Measurements from ENCODE around the gene CHCHD4. TPM values are rescaled to one million over a fixed set of nuclear protein-coding genes. Genes with fewer than 3 reads are reported as not detected.

CHCHD4 gene
- total and polyA plus RNA-seq, 2 of the 13 experiments (the other 11 are each of a cell fraction or from before 2014, with no cell fraction given), result 15.8 to 24.1 TPM

- no peak for TF ChIP-seq ZNF432 (CRISPR knock-in tag; IDR thresholded peaks at IDR 0.05; ENCODE audit: borderline replicate concordance)
- TF ChIP-seq TCF7L2 (IDR thresholded peaks at IDR 0.05; ENCODE audit: low read depth, low read length), result no peak
Observed at GRCh38 chr3:14118400-14119381, 6.0 kb downstream of the CHCHD4 start (continued).

GRCh38 chr3:14117468-14118399, 6.9 kb downstream of the CHCHD4 start:
- in situ Hi-C loops (cut with HindIII; ENCODE audit: extremely low pct_ligation_motif_present, low pct_unique_long_range_greater_than_20kb), result loop anchor here (5.0 kb wide), 1 partner anchor 220 kb away; no protein-coding TSS in a partner anchor
- Histone ChIP-seq H3K4me3 (replicated peaks in 1 of 3; ENCODE audit: insufficient read depth in 1 of 3, low read depth in 2 of 3, low read length in 3 of 3) (peak overlapping the region in 1 of 3 experiments; percentile 47; a peak in 2 of 6 replicates), H3K27me3 (ENCODE audit: control insufficient read depth in 1 of 2, insufficient read depth in 2 of 2, low read length in 2 of 2) (no peaks in the 10 kb centered on the region), H3K27ac (ENCODE audit: extremely low read length, insufficient read depth, low read length) (peak overlapping the region; percentile 81), H3K4me2 (ENCODE audit: low read depth, low read length) (peak overlapping the region; percentile 71), H3K9ac (ENCODE audit: insufficient read depth, low read depth, low read length) (peak overlapping the region; percentile 57; the same call in 1 of the 2 replicates), H2AFZ (ENCODE audit: low read length) (no peak overlapping the region), H3K36me3 (replicated peaks in 1 of 2; ENCODE audit: control insufficient read depth in 1 of 2, insufficient read depth in 2 of 2, low read length in 2 of 2) (peaks cover 11 to 36% of the 10 kb centered on the region in 2 experiments), H3K79me2 (ENCODE audit: insufficient read depth, low read length) (peaks cover 16% of the 10 kb centered on the region), H4K20me1 (ENCODE audit: insufficient read depth, low read length) (no peaks in the 10 kb centered on the region), H3K9me3 (ENCODE audit: low read length) (no peaks in the 10 kb centered on the region), H3K4me1 (ENCODE audit: insufficient read depth, low read length) (peaks cover 71% of the 10 kb centered on the region)
- ChIA-PET POLR2A (interaction anchor here (1.9 to 3.3 kb wide), 2 partner anchors 26 to 60 kb away, joined by 5 to 21 read pairs; partner anchors contain the start of genes LSM3 and XPC), CTCF (ENCODE audit: low intra/inter-chr PET ratio, low total read pairs) (no interaction called here)
- FAIRE-seq, result no peak
- WGBS (ENCODE audit: low lambda C conversion rate), result 70% methylated on average over 10 of the region's 10 CpGs
- BruUV-seq (replicated peaks), result no TSS peak
- DNase-seq (ENCODE audit: low spot score), result no peak
- intact Hi-C loops (cut with micrococcal nuclease; ENCODE audit: unreplicated experiment), result loop anchor here (1.0 to 2.0 kb wide), 2 partner anchors 61 to 222 kb away; partner anchors contain the start of genes LSM3 and XPC
- no peak for ATAC-seq
- TF ChIP-seq ZNF510 (CRISPR knock-in tag; IDR thresholded peaks at IDR 0.05; ENCODE audit: low read depth) (no peak), KAT2B (IDR thresholded peaks at IDR 0.05; ENCODE audit: borderline replicate concordance, low read depth, low read length) (no peak), TRIM22 (IDR thresholded peaks at IDR 0.05) (no peak), ESRRA (CRISPR knock-in tag; IDR thresholded peaks at IDR 0.05; ENCODE audit: low read depth) (no peak), EZH2 (conservative IDR thresholded peaks at IDR 0.05; ENCODE audit: low read depth, low read length) (no peak), GLI4 (CRISPR knock-in tag; IDR thresholded peaks at IDR 0.05; ENCODE audit: borderline replicate concordance) (no peak), MXI1 (IDR thresholded peaks at IDR 0.05; ENCODE audit: borderline replicate concordance, low read depth, low read length) (no peak), FIP1L1 (IDR thresholded peaks at IDR 0.05; ENCODE audit: borderline replicate concordance, insufficient read depth, low read depth, low read length) (no peak), ZNF800 (CRISPR knock-in tag; IDR thresholded peaks at IDR 0.05) (no peak), KMT2B (CRISPR knock-in tag; IDR thresholded peaks at IDR 0.05) (no peak), FOXJ3 (CRISPR knock-in tag; IDR thresholded peaks at IDR 0.05; ENCODE audit: borderline replicate concordance) (no peak), SNAPC2 (CRISPR knock-in tag; IDR thresholded peaks at IDR 0.05) (no peak), ZNF20 (CRISPR knock-in tag; IDR thresholded peaks at IDR 0.05) (no peak), ZNF576 (CRISPR knock-in tag; IDR thresholded peaks at IDR 0.05) (no peak)
